Motor neuron (in vitro differentiated cells): ENCODE data around the gene INSC. TPM values are rescaled to one million over a fixed set of nuclear protein-coding genes. Genes with fewer than 3 reads are reported as not detected.

ENCODE experiments used
- ATAC-seq, 8 experiments: fragments of 200-7000 bp; cut with Tn5 transposase; replicated peaks in 6 of 8; 2 replicates each; pipeline ENCODE4 v1.8.0; 2021; ENCODE audit warnings: mild to moderate bottlenecking in 8 of 8, moderate library complexity in 8 of 8
- H3K27ac ChIP-seq, 2 donors: fragments of 250-450 bp; sonication (Bioruptor Pico); 2 replicates each; pipeline ENCODE4 v1.9.0; 2021; ENCODE audit warnings: antibody characterized with exemption in 2 of 2, mild to moderate bottlenecking in 2 of 2, moderate library complexity in 1 of 2
- H3K4me1 ChIP-seq, 2 donors: fragments of 250-450 bp; sonication (Bioruptor Pico); replicated peaks in 1 of 2; 2 replicates each; pipeline ENCODE4 v1.6.1; 2021; ENCODE audit warnings: antibody characterized with exemption in 2 of 2, mild to moderate bottlenecking in 2 of 2, moderate library complexity in 1 of 2
- H3K4me3 ChIP-seq, 5 donors: fragments of 250-450 bp; sonication (Bioruptor Pico); 2 replicates each; pipeline ENCODE4 v1.9.0; 2021; ENCODE audit warnings: antibody characterized with exemption in 5 of 5, mild to moderate bottlenecking in 5 of 5, moderate library complexity in 4 of 5
- whole genome bisulfite sequencing, 10 experiments: fragments of 450-650 bp; shearing (Covaris generic); methylation state at CpG; one replicate each; pipeline ENCODE4 v1.0.0; 2022; 5-methylcytosine and 5-hydroxymethylcytosine counted together
- in situ Hi-C, 9 experiments: fragments of 400-800 bp; cut with MboI; loops; one replicate each; pipeline ENCODE4 v1.15.0; 2021; ENCODE audit warnings: low sequenced_read_pairs in 9 of 9, low pct_unique_long_range_greater_than_20kb in 2 of 9; ENCODE audit not compliant: unreplicated experiment in 9 of 9
- total RNA-seq, 8 experiments: library from RNA; unstranded; fragments of 300-600 nt; gene quantifications; 2 replicates each; pipeline versions ENCODE4 v1.2.3 to v1.2.4, GENCODE V29; 2022

INSC gene
- total RNA-seq, 8 experiments from 2014 or later = 0.13 to 9.3 (median 0.40) TPM

- no peak overlapping the region for H3K4me3 ChIP-seq
- 41 to 86% (median 63%) methylated on average over 1 to 7 of the region's 7 CpGs for WGBS, 10 experiments
- no peaks in the 10 kb centered on the region for H3K4me1 ChIP-seq
- H3K27ac ChIP-seq = no peak overlapping the region
- no peak for ATAC-seq
- in situ Hi-C loops = no loop called here
These were observed 28.1 kb downstream of the INSC start for GRCh38 chr11:15142838-15143237.

GRCh38 chr11:15143855-15144254 lies 29.1 kb downstream of the INSC start:
- in situ Hi-C loops = no loop called here
- no peak overlapping the region for H3K27ac ChIP-seq
- H3K4me1 ChIP-seq = no peaks in the 10 kb centered on the region
- no peak overlapping the region for H3K4me3 ChIP-seq
- no peak for ATAC-seq

GRCh38 chr11:15144347-15144746 lies 29.6 kb downstream of the INSC start:
- Histone ChIP-seq H3K4me1 (no peaks in the 10 kb centered on the region), H3K4me3 (no peak overlapping the region), H3K27ac (no peak overlapping the region)
- in situ Hi-C loops = no loop called here
- no peak for ATAC-seq
- WGBS, 10 experiments = 40 to 100% (median 100%) methylated on average over 1 of the region's 1 CpG; no CpG with 5 or more reads in 5 of the 10 experiments

- H3K27ac ChIP-seq = no peak overlapping the region
- no peak overlapping the region for H3K4me3 ChIP-seq
- 0 to 80% (median 57%) methylated on average over 1 to 2 of the region's 2 CpGs; no CpG with 5 or more reads in 3 of the 10 experiments for WGBS, 10 experiments
- no peak for ATAC-seq
- H3K4me1 ChIP-seq = no peaks in the 10 kb centered on the region
- in situ Hi-C loops = no loop called here
These were observed 30.4 kb downstream of the INSC start for GRCh38 chr11:15145151-15145550.

GRCh38 chr11:15145615-15146014 lies 30.9 kb downstream of the INSC start:
- no peak overlapping the region for H3K27ac ChIP-seq
- in situ Hi-C loops = no loop called here
- WGBS, 10 experiments = 75 to 83% methylated on average over 1 of the region's 1 CpG; no CpG with 5 or more reads in 8 of the 10 experiments
- H3K4me1 ChIP-seq = peaks cover 0 to 2% of the 10 kb centered on the region in 2 donors
- no peak overlapping the region for H3K4me3 ChIP-seq
- peak in 1 of 8 experiments; percentile 48 for ATAC-seq

GRCh38 chr11:15146271-15147003 lies 31.7 kb downstream of the INSC start:
- H3K27ac ChIP-seq = no peak overlapping the region
- H3K4me3 ChIP-seq = no peak overlapping the region
- WGBS, 10 experiments = 12 to 63% (median 43%) methylated on average over 1 to 3 of the region's 3 CpGs; no CpG with 5 or more reads in 3 of the 10 experiments
- peaks cover 0 to 2% of the 10 kb centered on the region in 2 donors for H3K4me1 ChIP-seq
- in situ Hi-C loops = no loop called here
- peak in 3 of 8 experiments; percentile 82 to 89 (median 88) for ATAC-seq

- in situ Hi-C loops = no loop called here
- 40 to 100% (median 60%) methylated on average over 1 to 4 of the region's 4 CpGs for WGBS, 10 experiments
- Histone ChIP-seq H3K27ac (no peak overlapping the region), H3K4me3 (no peak overlapping the region), H3K4me1 (peaks cover 0 to 2% of the 10 kb centered on the region in 2 donors)
- ATAC-seq = peak in 1 of 8 experiments; percentile 63
These were observed 33.4 kb downstream of the INSC start for GRCh38 chr11:15148169-15148568.

- Histone ChIP-seq H3K4me1 (peaks cover 0 to 2% of the 10 kb centered on the region in 2 donors), H3K27ac (no peak overlapping the region), H3K4me3 (no peak overlapping the region)
- no peak for ATAC-seq
- in situ Hi-C loops = no loop called here
- 66 to 98% (median 84%) methylated on average over 2 to 10 of the region's 10 CpGs for WGBS, 10 experiments
These were observed 34.3 kb downstream of the INSC start for GRCh38 chr11:15149050-15149449.

GRCh38 chr11:15150507-15150906 lies 35.8 kb downstream of the INSC start:
- WGBS, 10 experiments = 38 to 100% (median 71%) methylated on average over 1 of the region's 1 CpG; no CpG with 5 or more reads in 4 of the 10 experiments
- Histone ChIP-seq H3K4me1 (peaks cover 0 to 2% of the 10 kb centered on the region in 2 donors), H3K27ac (no peak overlapping the region), H3K4me3 (no peak overlapping the region)
- no peak for ATAC-seq
- in situ Hi-C loops = no loop called here

- Histone ChIP-seq H3K4me1 (peaks cover 0 to 2% of the 10 kb centered on the region in 2 donors), H3K27ac (no peak overlapping the region), H3K4me3 (no peak overlapping the region)
- in situ Hi-C loops = no loop called here
- ATAC-seq = no peak
These were observed 38.5 kb downstream of the INSC start for GRCh38 chr11:15153231-15153630.

GRCh38 chr11:15157181-15157580 lies 42.5 kb downstream of the INSC start:
- Histone ChIP-seq H3K27ac (no peak overlapping the region), H3K4me1 (no peaks in the 10 kb centered on the region), H3K4me3 (no peak overlapping the region)
- peak in 2 of 8 experiments; percentile 53 to 73 for ATAC-seq
- WGBS, 10 experiments = 17 to 83% (median 73%) methylated on average over 1 to 3 of the region's 3 CpGs; no CpG with 5 or more reads in 5 of the 10 experiments
- in situ Hi-C loops = no loop called here

- Histone ChIP-seq H3K4me1 (no peaks in the 10 kb centered on the region), H3K4me3 (no peak overlapping the region), H3K27ac (no peak overlapping the region)
- ATAC-seq = peak in 1 of 8 experiments; percentile 9
- WGBS, 10 experiments = 52 to 100% (median 89%) methylated on average over 1 to 6 of the region's 6 CpGs; no CpG with 5 or more reads in 2 of the 10 experiments
- in situ Hi-C loops = no loop called here
These were observed 42.9 kb downstream of the INSC start for GRCh38 chr11:15157606-15158137.

- Histone ChIP-seq H3K4me1 (no peaks in the 10 kb centered on the region), H3K4me3 (no peak overlapping the region), H3K27ac (no peak overlapping the region)
- in situ Hi-C loops = no loop called here
- 0 to 80% (median 63%) methylated on average over 1 to 2 of the region's 3 CpGs; no CpG with 5 or more reads in 4 of the 10 experiments for WGBS, 10 experiments
- ATAC-seq = peak in 3 of 8 experiments; percentile 8 to 14 (median 10)
These were observed 43.8 kb downstream of the INSC start for GRCh38 chr11:15158351-15159015.
